ENCODE data around the gene WHRN. TPM values are rescaled to one million over a fixed set of nuclear protein-coding genes. Genes with fewer than 3 reads are reported as not detected.
A peak's percentile ranks its signal among the peaks of the same experiment; 100 is the strongest.

Gene WHRN
- total and polyA plus RNA-seq, 2 of the 8 experiments (the other 6 are each of a cell fraction or from before 2014, with no cell fraction given): 4.4 to 7.7 TPM

- TF ChIP-seq CHD2 (IDR thresholded peaks at IDR 0.05; ENCODE audit: low read length) (no peak), JUN (IDR thresholded peaks at IDR 0.05; ENCODE audit: low read depth, low read length) (no peak), CBX8 (IDR thresholded peaks at IDR 0.05; ENCODE audit: borderline replicate concordance, low read depth, low read length) (no peak), SIN3A (conservative IDR thresholded peaks at IDR 0.05 in 1 of 2, IDR thresholded peaks at IDR 0.05 in 1 of 2; ENCODE audit: low read depth in 1 of 2, low read length in 2 of 2) (peak in 1 of 2 experiments; percentile 22; a peak in 1 of 4 replicates), SAP30 (IDR thresholded peaks at IDR 0.05; ENCODE audit: insufficient read depth, insufficient replicate concordance, low read length) (no peak), BACH1 (IDR thresholded peaks at IDR 0.05; ENCODE audit: low read length) (peak; percentile 80), TAF1 (IDR thresholded peaks at IDR 0.05; ENCODE audit: low read depth, low read length) (peak; percentile 38; the same call in 1 of the 2 replicates), HDAC2 (IDR thresholded peaks at IDR 0.05; ENCODE audit: borderline replicate concordance in 1 of 2, low read depth in 2 of 2, low read length in 2 of 2) (peak; percentile 67 to 100; a peak in 2 of 4 replicates), PHF8 (conservative IDR thresholded peaks at IDR 0.05; ENCODE audit: low read depth, low read length) (peak; percentile 73), KDM5A (IDR thresholded peaks at IDR 0.05; ENCODE audit: low read length) (no peak), TBP (IDR thresholded peaks at IDR 0.05; ENCODE audit: low read depth, low read length) (0 out of 2 replicates have a peak, but pooled peaks have one; percentile 5), MAX (IDR thresholded peaks at IDR 0.05) (peak; percentile 47; the same call in 1 of the 2 replicates)
Measured at GRCh38 chr9:114397848-114398605, 107.2 kb downstream of the WHRN start (continued).

All from H1 (cell line).